ENCODE results near the gene AKAP13.

DNA sequence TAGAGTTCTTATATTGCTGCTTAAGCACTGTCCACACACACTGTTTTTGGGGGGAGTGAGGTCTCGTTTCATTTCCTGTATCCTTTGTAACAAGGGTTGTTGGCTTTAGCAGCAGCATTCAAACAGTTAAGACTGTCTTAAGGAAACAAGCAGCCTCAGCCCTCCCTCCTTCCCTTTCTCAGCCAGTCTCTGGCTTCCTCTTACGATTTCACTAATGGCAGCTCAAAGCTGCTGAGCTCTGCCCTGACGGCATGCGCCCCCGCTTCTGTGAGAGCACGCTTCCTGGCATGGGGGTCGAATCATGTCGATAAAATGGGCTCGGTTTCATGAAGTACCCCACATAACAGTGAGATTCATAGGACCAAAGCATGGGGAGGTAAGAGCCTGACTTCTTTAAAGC is 309.3 kb downstream of the AKAP13 start:
- TF ChIP-seq, protein P1, sequence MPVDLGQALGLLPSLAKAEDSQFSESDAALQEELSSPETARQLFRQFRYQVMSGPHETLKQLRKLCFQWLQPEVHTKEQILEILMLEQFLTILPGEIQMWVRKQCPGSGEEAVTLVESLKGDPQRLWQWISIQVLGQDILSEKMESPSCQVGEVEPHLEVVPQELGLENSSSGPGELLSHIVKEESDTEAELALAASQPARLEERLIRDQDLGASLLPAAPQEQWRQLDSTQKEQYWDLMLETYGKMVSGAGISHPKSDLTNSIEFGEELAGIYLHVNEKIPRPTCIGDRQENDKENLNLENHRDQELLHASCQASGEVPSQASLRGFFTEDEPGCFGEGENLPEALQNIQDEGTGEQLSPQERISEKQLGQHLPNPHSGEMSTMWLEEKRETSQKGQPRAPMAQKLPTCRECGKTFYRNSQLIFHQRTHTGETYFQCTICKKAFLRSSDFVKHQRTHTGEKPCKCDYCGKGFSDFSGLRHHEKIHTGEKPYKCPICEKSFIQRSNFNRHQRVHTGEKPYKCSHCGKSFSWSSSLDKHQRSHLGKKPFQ (CRISPR knock-in tag; IDR thresholded peaks at IDR 0.05; ENCODE audit: insufficient replicate concordance), result no peak
- TF ChIP-seq ZNF12 (CRISPR knock-in tag; IDR thresholded peaks at IDR 0.05), result no peak
- TF ChIP-seq BRCA1 (CRISPR knock-in tag; IDR thresholded peaks at IDR 0.05), result no peak
